ENCODE measurements around the gene NEK10. TPM values are rescaled to one million over a fixed set of nuclear protein-coding genes. Genes with fewer than 3 reads are reported as not detected.

Gene NEK10
- total RNA-seq, 2 donors from 2014 or later, result 1.7 to 2.3 TPM

GRCh38 chr3:27114684-27115083 lies 254.5 kb downstream of the NEK10 start:
- Mint-ChIP-seq H3K27me3 (no peaks in the 10 kb centered on the region), H3K27ac (no peak overlapping the region), H3K36me3 (ENCODE audit: low read depth) (peaks cover 2% of the 10 kb centered on the region), H3K4me3 (no peak overlapping the region), H3K4me1 (no peaks in the 10 kb centered on the region)
- no peak for DNase-seq
- no peak for ATAC-seq
- no peaks in the 10 kb centered on the region for H3K9me3 ChIP-seq (ENCODE audit: control insufficient read depth, low read length, poor library complexity, severe bottlenecking)

GRCh38 chr3:27114129-27114528 lies 255.1 kb downstream of the NEK10 start:
- DNase-seq, result no peak
- H3K9me3 ChIP-seq (ENCODE audit: control insufficient read depth, low read length, poor library complexity, severe bottlenecking), result no peaks in the 10 kb centered on the region
- Mint-ChIP-seq H3K4me3 (no peak overlapping the region), H3K4me1 (no peaks in the 10 kb centered on the region), H3K27ac (no peak overlapping the region), H3K27me3 (no peaks in the 10 kb centered on the region), H3K36me3 (ENCODE audit: low read depth) (peaks cover 2% of the 10 kb centered on the region)
- ATAC-seq, result no peak

GRCh38 chr3:27110020-27110419 lies 259.2 kb downstream of the NEK10 start:
- Mint-ChIP-seq H3K36me3 (ENCODE audit: low read depth) (no peaks in the 10 kb centered on the region), H3K4me3 (no peak overlapping the region), H3K27ac (no peak overlapping the region), H3K4me1 (no peaks in the 10 kb centered on the region), H3K27me3 (peaks cover 8% of the 10 kb centered on the region)
- DNase-seq, result no peak
- no peaks in the 10 kb centered on the region for H3K9me3 ChIP-seq (ENCODE audit: control insufficient read depth, low read length, poor library complexity, severe bottlenecking)
- ATAC-seq, result no peak

- no peaks in the 10 kb centered on the region for H3K9me3 ChIP-seq (ENCODE audit: control insufficient read depth, low read length, poor library complexity, severe bottlenecking)
- Mint-ChIP-seq H3K36me3 (ENCODE audit: low read depth) (no peaks in the 10 kb centered on the region), H3K4me1 (no peaks in the 10 kb centered on the region), H3K27ac (no peak overlapping the region), H3K27me3 (peaks cover 8% of the 10 kb centered on the region), H3K4me3 (no peak overlapping the region)
- ATAC-seq (no peak), DNase-seq (no peak)
Observed at GRCh38 chr3:27108322-27108721, 260.9 kb downstream of the NEK10 start.

- no peak for DNase-seq
- Mint-ChIP-seq H3K4me3 (no peak overlapping the region), H3K27me3 (peaks cover 8% of the 10 kb centered on the region), H3K36me3 (ENCODE audit: low read depth) (no peaks in the 10 kb centered on the region), H3K27ac (no peak overlapping the region), H3K4me1 (no peaks in the 10 kb centered on the region)
- no peak for ATAC-seq
- no peaks in the 10 kb centered on the region for H3K9me3 ChIP-seq (ENCODE audit: control insufficient read depth, low read length, poor library complexity, severe bottlenecking)
Observed at GRCh38 chr3:27105904-27106303, 263.3 kb downstream of the NEK10 start.

- no peaks in the 10 kb centered on the region for H3K36me3 Mint-ChIP-seq (ENCODE audit: low read depth)
- H3K4me1 Mint-ChIP-seq, result no peaks in the 10 kb centered on the region
- no peak for DNase-seq
- no peaks in the 10 kb centered on the region for H3K27me3 Mint-ChIP-seq
- no peaks in the 10 kb centered on the region for H3K9me3 ChIP-seq (ENCODE audit: control insufficient read depth, low read length, poor library complexity, severe bottlenecking)
- no peak for ATAC-seq
- H3K4me3 Mint-ChIP-seq, result no peak overlapping the region
- no peak overlapping the region for H3K27ac Mint-ChIP-seq
Observed at GRCh38 chr3:27097182-27097581, 272.0 kb downstream of the NEK10 start.

- no peaks in the 10 kb centered on the region for H3K36me3 Mint-ChIP-seq (ENCODE audit: low read depth)
- H3K27ac Mint-ChIP-seq, result no peak overlapping the region
Observed at GRCh38 chr3:27095553-27096222, 273.5 kb downstream of the NEK10 start.

GRCh38 chr3:27094721-27095120 lies 274.5 kb downstream of the NEK10 start:
- ATAC-seq (no peak), DNase-seq (no peak)
- H3K27me3 Mint-ChIP-seq, result no peaks in the 10 kb centered on the region
- H3K36me3 Mint-ChIP-seq (ENCODE audit: low read depth), result no peaks in the 10 kb centered on the region
- H3K27ac Mint-ChIP-seq, result no peak overlapping the region
- no peaks in the 10 kb centered on the region for H3K4me1 Mint-ChIP-seq
- no peak overlapping the region for H3K4me3 Mint-ChIP-seq
- H3K9me3 ChIP-seq (ENCODE audit: control insufficient read depth, low read length, poor library complexity, severe bottlenecking), result no peaks in the 10 kb centered on the region

More at GRCh38 chr3:27095553-27096222, 273.5 kb downstream of the NEK10 start:
- no peak for DNase-seq
- Mint-ChIP-seq H3K4me3 (no peak overlapping the region), H3K4me1 (no peaks in the 10 kb centered on the region), H3K27me3 (no peaks in the 10 kb centered on the region)
- no peak for ATAC-seq
- no peaks in the 10 kb centered on the region for H3K9me3 ChIP-seq (ENCODE audit: control insufficient read depth, low read length, poor library complexity, severe bottlenecking)

GRCh38 chr3:27093771-27094170 lies 275.4 kb downstream of the NEK10 start:
- Mint-ChIP-seq H3K4me1 (no peaks in the 10 kb centered on the region), H3K27me3 (no peaks in the 10 kb centered on the region), H3K36me3 (ENCODE audit: low read depth) (no peaks in the 10 kb centered on the region), H3K4me3 (no peak overlapping the region), H3K27ac (no peak overlapping the region)
- no peak for DNase-seq
- no peak for ATAC-seq
- no peaks in the 10 kb centered on the region for H3K9me3 ChIP-seq (ENCODE audit: control insufficient read depth, low read length, poor library complexity, severe bottlenecking)

- H3K9me3 ChIP-seq (ENCODE audit: control insufficient read depth, low read length, poor library complexity, severe bottlenecking), result no peaks in the 10 kb centered on the region
- no peaks in the 10 kb centered on the region for H3K36me3 Mint-ChIP-seq (ENCODE audit: low read depth)
- H3K27me3 Mint-ChIP-seq, result peaks cover 5% of the 10 kb centered on the region
- no peaks in the 10 kb centered on the region for H3K4me1 Mint-ChIP-seq
- no peak overlapping the region for H3K27ac Mint-ChIP-seq
- DNase-seq, result no peak
- no peak for ATAC-seq
- no peak overlapping the region for H3K4me3 Mint-ChIP-seq
Observed at GRCh38 chr3:27090275-27091041, 278.7 kb downstream of the NEK10 start.

- Mint-ChIP-seq H3K36me3 (ENCODE audit: low read depth) (no peaks in the 10 kb centered on the region), H3K27ac (no peak overlapping the region), H3K27me3 (peaks cover 8% of the 10 kb centered on the region), H3K4me3 (no peak overlapping the region), H3K4me1 (no peaks in the 10 kb centered on the region)
- DNase-seq, result no peak
- no peaks in the 10 kb centered on the region for H3K9me3 ChIP-seq (ENCODE audit: control insufficient read depth, low read length, poor library complexity, severe bottlenecking)
- no peak for ATAC-seq
Observed at GRCh38 chr3:27089645-27090044, 279.5 kb downstream of the NEK10 start.

- no peaks in the 10 kb centered on the region for H3K36me3 Mint-ChIP-seq (ENCODE audit: low read depth)
- H3K27me3 Mint-ChIP-seq, result peaks cover 8% of the 10 kb centered on the region
- H3K9me3 ChIP-seq (ENCODE audit: control insufficient read depth, low read length, poor library complexity, severe bottlenecking), result no peaks in the 10 kb centered on the region
- no peaks in the 10 kb centered on the region for H3K4me1 Mint-ChIP-seq
- no peak for DNase-seq
- no peak overlapping the region for H3K4me3 Mint-ChIP-seq
- no peak overlapping the region for H3K27ac Mint-ChIP-seq
- no peak for ATAC-seq
Observed at GRCh38 chr3:27089068-27089467, 280.1 kb downstream of the NEK10 start.

- H3K36me3 Mint-ChIP-seq (ENCODE audit: low read depth), result no peaks in the 10 kb centered on the region
- no peaks in the 10 kb centered on the region for H3K4me1 Mint-ChIP-seq
- ATAC-seq (no peak), DNase-seq (no peak)
- H3K9me3 ChIP-seq (ENCODE audit: control insufficient read depth, low read length, poor library complexity, severe bottlenecking), result no peaks in the 10 kb centered on the region
- no peak overlapping the region for H3K27ac Mint-ChIP-seq
- H3K27me3 Mint-ChIP-seq, result peaks cover 13% of the 10 kb centered on the region
- H3K4me3 Mint-ChIP-seq, result no peak overlapping the region
Observed at GRCh38 chr3:27085829-27086730, 283.1 kb downstream of the NEK10 start.

Measured in T-helper 17 cell (primary cell).